GM12878 (cell line): ENCODE data around the gene WNT3A. TPM values are rescaled to one million over a fixed set of nuclear protein-coding genes. Genes with fewer than 3 reads are reported as not detected.

ENCODE experiments used
- ATAC-seq: fragments of 200-7000 bp; cut with Tn5 transposase; 3 replicates; pipeline ENCODE4 v1.9.1; 2020; ENCODE audit warnings: mild to moderate bottlenecking, moderate library complexity
- BruUV-seq: library from RNA; stranded (reverse); fragments of 400-500 nt; replicated peaks from 2 replicates; lab custom pipeline; 2021; lab: Mats Ljungman, UMichigan
- CTCF ChIA-PET: fragments of 300-600 bp; sonication (Branson Sonifier 250); formaldehyde crosslinking; extraction: SDS; loops from one replicate; lab custom pipeline; 2021; ENCODE audit warnings: inconsistent platforms; lab: Yijun Ruan, JAX
- POLR2A ChIA-PET: fragments of 350-600 bp; formaldehyde crosslinking; extraction: SDS; loops from one replicate; lab custom pipeline; 2021; ENCODE audit warnings: inconsistent platforms; lab: Charles Lee
- RAD21 ChIA-PET: fragments of 300-600 bp; sonication (Branson Sonifier 250); formaldehyde crosslinking; loops from one replicate; lab custom pipeline; 2023; ENCODE audit warnings: antibody characterized with exemption; ENCODE audit not compliant: unreplicated experiment; lab: Charles Lee
- SMC1A ChIA-PET: fragments of 300-600 bp; sonication (Branson Sonifier 250); formaldehyde crosslinking; loops from one replicate; lab custom pipeline; 2023; ENCODE audit not compliant: unreplicated experiment, uncharacterized antibody; lab: Charles Lee
- DNase-seq: peaks from one replicate; pipeline ENCODE4 v3.0.0-alpha.2; 2011; ENCODE audit warnings: low read depth, low spot score
- FAIRE-seq: peaks from 3 replicates; lab custom pipeline; 2011; peaks lifted over from hg19 to GRCh38; lab: Jason Lieb, UNC
- H2AFZ ChIP-seq: 2 replicates; pipeline ENCODE4 v1.6.0; 2011; ENCODE audit warnings: low read depth, low read length, control low read depth; ENCODE audit not compliant: control insufficient read depth
- H3K27ac ChIP-seq: 2 replicates; pipeline ENCODE4 v1.5.1; 2011; ENCODE audit warnings: control low read depth; ENCODE audit not compliant: control insufficient read depth, insufficient read depth
- H3K27me3 ChIP-seq, 2 experiments: replicated peaks in 1 of 2; 2 replicates each; pipeline versions ENCODE4 v1.6.0 to v1.6.1; 2011; ENCODE audit warnings: low read length in 1 of 2; ENCODE audit not compliant: control insufficient read depth in 2 of 2, insufficient read depth in 2 of 2
- H3K36me3 ChIP-seq, 2 experiments: 2 replicates each; pipeline ENCODE4 v1.5.1; 2011; ENCODE audit warnings: low read length in 1 of 2; ENCODE audit not compliant: control insufficient read depth in 2 of 2, insufficient read depth in 2 of 2
- H3K4me1 ChIP-seq: 2 replicates; pipeline ENCODE4 v1.6.1; 2011; ENCODE audit warnings: mild to moderate bottlenecking, low read length, moderate library complexity, mixed read lengths; ENCODE audit not compliant: control insufficient read depth, insufficient read depth
- H3K4me2 ChIP-seq: 2 replicates; pipeline ENCODE4 v1.6.0; 2011; ENCODE audit warnings: control low read depth; ENCODE audit not compliant: control insufficient read depth, insufficient read depth
- H3K4me3 ChIP-seq: fragments of 200-600 bp; sonication (generic); 2 replicates; pipeline ENCODE4 v1.5.1; 2016
- H3K79me2 ChIP-seq: 2 replicates; pipeline ENCODE4 v1.6.0; 2011; ENCODE audit warnings: low read length; ENCODE audit not compliant: control insufficient read depth, insufficient read depth
- H3K9ac ChIP-seq: 2 replicates; pipeline ENCODE4 v1.8.0; 2011; ENCODE audit warnings: low read length, control low read depth, mixed read lengths; ENCODE audit not compliant: control insufficient read depth, insufficient read depth
- H3K9me3 ChIP-seq: replicated peaks from 3 replicates; pipeline ENCODE4 v1.5.1; 2011; ENCODE audit warnings: mild to moderate bottlenecking, low read length; ENCODE audit not compliant: control insufficient read depth, insufficient read depth
- H4K20me1 ChIP-seq: 2 replicates; pipeline ENCODE4 v1.6.0; 2011; ENCODE audit not compliant: control insufficient read depth, insufficient read depth
- BCL11A ChIP-seq: IDR thresholded peaks from 2 replicates; pipeline ENCODE4 v1.6.1; 2011; ENCODE audit warnings: low read depth, low read length
- CHD2 ChIP-seq: IDR thresholded peaks from 2 replicates; pipeline ENCODE4 v1.6.1; 2011; ENCODE audit warnings: low read depth, low read length, improper control_type of control experiment, borderline replicate concordance
- EED ChIP-seq: sonication (generic); IDR thresholded peaks from 2 replicates; pipeline ENCODE4 v1.6.1; 2016; ENCODE audit warnings: antibody characterized with exemption, low read depth
- EZH2 ChIP-seq: IDR thresholded peaks from 2 replicates; pipeline ENCODE4 v1.6.1; 2012; ENCODE audit warnings: low read depth, mild to moderate bottlenecking, control low read depth, inconsistent platforms, low read length, borderline replicate concordance; ENCODE audit not compliant: control insufficient read depth
- HCFC1 ChIP-seq: fragments of 150-350 bp; IDR thresholded peaks from 2 replicates; pipeline ENCODE4 v1.6.1; 2014; ENCODE audit warnings: low read length
- HDAC2 ChIP-seq: fragments of 200-600 bp; sonication (generic); IDR thresholded peaks from 2 replicates; pipeline ENCODE4 v1.6.1; 2017
- IKZF2 ChIP-seq, 2 experiments: fragments of 450-650 bp; IDR thresholded peaks; 2 replicates each; pipeline ENCODE4 v1.6.1; 2017; ENCODE audit warnings: mild to moderate bottlenecking in 2 of 2, moderate library complexity in 2 of 2
- MYB ChIP-seq: fragments of 150-350 bp; IDR thresholded peaks from 2 replicates; pipeline ENCODE4 v1.6.1; 2014; ENCODE audit warnings: mild to moderate bottlenecking, low read depth, low read length, borderline replicate concordance
- NR2F1 ChIP-seq: fragments of 450-650 bp; conservative IDR thresholded peaks from 2 replicates; pipeline ENCODE4 v1.6.1; 2017; ENCODE audit warnings: mild to moderate bottlenecking
- PKNOX1 ChIP-seq: fragments of 450-650 bp; IDR thresholded peaks from 2 replicates; pipeline ENCODE4 v1.6.1; 2016; ENCODE audit warnings: mild to moderate bottlenecking
- RAD51 ChIP-seq: fragments of 450-650 bp; IDR thresholded peaks from 2 replicates; pipeline ENCODE4 v1.6.1; 2016; ENCODE audit warnings: moderate library complexity, mild to moderate bottlenecking, inconsistent platforms
- RB1 ChIP-seq: fragments of 450-650 bp; formaldehyde crosslinking; IDR thresholded peaks from 2 replicates; pipeline ENCODE4 v1.6.1; 2017; ENCODE audit warnings: mild to moderate bottlenecking, borderline replicate concordance
- SP1 ChIP-seq: IDR thresholded peaks from one replicate; pipeline ENCODE4 v1.6.1; 2011; ENCODE audit warnings: low read depth, low read length
- SREBF1 ChIP-seq: IDR thresholded peaks from 2 replicates; pipeline ENCODE4 v1.6.1; 2012; ENCODE audit warnings: mild to moderate bottlenecking, low read length
- TAF1 ChIP-seq: IDR thresholded peaks from 2 replicates; pipeline ENCODE4 v1.6.1; 2011; ENCODE audit warnings: mild to moderate bottlenecking, low read depth, low read length, borderline replicate concordance
- TCF12 ChIP-seq: IDR thresholded peaks from 2 replicates; pipeline ENCODE4 v1.6.1; 2011; ENCODE audit warnings: low read depth, mild to moderate bottlenecking, low read length
- USF1 ChIP-seq: IDR thresholded peaks from 2 replicates; pipeline ENCODE4 v1.6.1; 2011; ENCODE audit warnings: borderline replicate concordance, low read depth, mild to moderate bottlenecking, moderate library complexity, mixed read lengths, low read length; ENCODE audit not compliant: insufficient read depth; ENCODE audit errors: extremely low read length
- WRNIP1 ChIP-seq: IDR thresholded peaks from 2 replicates; pipeline ENCODE4 v1.6.1; 2011; ENCODE audit warnings: low read depth, low read length, improper control_type of control experiment, borderline replicate concordance
- ZNF592 ChIP-seq: fragments of 450-650 bp; IDR thresholded peaks from 2 replicates; pipeline ENCODE4 v1.6.1; 2017; ENCODE audit warnings: mild to moderate bottlenecking, moderate library complexity
- WGBS: methylation state at CpG from one replicate; pipeline ENCODE4 v1.1.6; 2016; ENCODE audit warnings: low lambda C conversion rate; ENCODE audit not compliant: insufficient replicate concordance, insufficient coverage; ENCODE audit errors: missing lambda C conversion rate; 5-methylcytosine and 5-hydroxymethylcytosine counted together
- in situ Hi-C: fragments of 300-500 bp; cut with MboI; formaldehyde crosslinking; loops from 9 replicates; pipeline ENCODE4 v1.14.3; 2018; ENCODE audit warnings: mixed read lengths
- intact Hi-C: fragments of 100-400 bp; cut with micrococcal nuclease; formaldehyde crosslinking; loops from one replicate; pipeline ENCODE4 v1.14.2; 2022; ENCODE audit not compliant: unreplicated experiment
- polyA plus RNA-seq, 11 experiments: library from polyadenylated mRNA; depleted of rRNA in 4 of 11; unstranded in 6 of 11; stranded (reverse) in 5 of 11; fragments of >200 nt; fragmentation: Nextera tagmentation in 4 of 11; fragmentation: Illumina TruSeq in 1 of 11; extraction: Ambion mirVana in 4 of 11; extraction: Trizol in 1 of 11; gene quantifications; 1 replicate in 1 of 11; 2 replicates in 10 of 11; pipeline versions ENCODE4 v1.2.1 to v1.2.3, GENCODE V29; 2011 to 2016; ENCODE audit warnings: inconsistent platforms in 2 of 11, missing spikeins in 2 of 11, low read depth in 1 of 11
- total RNA-seq, 4 experiments: library from RNA; depleted of rRNA in 3 of 4; stranded (reverse); fragments of >200 nt in 3 of 4; fragmentation: Illumina TruSeq in 1 of 4; extraction: Trizol in 1 of 4; gene quantifications; 2 replicates each; pipeline versions ENCODE4 v1.2.1 to v1.2.3, GENCODE V29; 2013 to 2021

WNT3A gene
- total and polyA plus RNA-seq, 10 of the 15 experiments (the other 5 are each of a cell fraction or from before 2014, with no cell fraction given), result 0.16 TPM; not detected in 9

GRCh38 chr1:228077565-228078330 is 71.0 kb downstream of the WNT3A start:
- Histone ChIP-seq H3K9me3 (no peaks in the 10 kb centered on the region), H3K79me2 (peaks cover 33% of the 10 kb centered on the region), H3K4me2 (no peak overlapping the region), H3K27ac (no peak overlapping the region), H3K4me3 (no peak overlapping the region), H3K4me1 (peaks cover 4% of the 10 kb centered on the region; the same call in 1 of the 2 replicates), H3K27me3 (no peaks in the 10 kb centered on the region), H3K36me3 (no peaks in the 10 kb centered on the region), H4K20me1 (peaks cover 3% of the 10 kb centered on the region; the same call in 1 of the 2 replicates), H2AFZ (no peak overlapping the region), H3K9ac (no peak overlapping the region)
- ChIA-PET RAD21 (no interaction called here), SMC1A (interaction anchor here (0.8 kb wide), 1 partner anchor 78 kb away, joined by 3 read pairs; no protein-coding TSS in a partner anchor), POLR2A (no interaction called here), CTCF (interaction anchor here (0.5 kb wide), 1 partner anchor 80 kb away, joined by 3 read pairs; no protein-coding TSS in a partner anchor)
- in situ Hi-C loops (no loop called here), intact Hi-C loops (loop anchor here (10.0 kb wide), 1 partner anchor 313 kb away; no protein-coding TSS in a partner anchor)
- no peak for DNase-seq
- FAIRE-seq, result no peak
- 46% methylated on average over 10 of the region's 10 CpGs for WGBS
- ATAC-seq, result no peak
- BruUV-seq, result no TSS peak
- TF ChIP-seq EZH2, result no peak
- TF ChIP-seq MYB, result no peak
- TF ChIP-seq TCF12, result no peak
- no peak for TF ChIP-seq TAF1
- no peak for TF ChIP-seq NR2F1
- TF ChIP-seq CHD2, result no peak
- TF ChIP-seq SP1, result no peak
- TF ChIP-seq HDAC2, result no peak
- TF ChIP-seq WRNIP1, result no peak
- TF ChIP-seq RAD51, result no peak
- no peak for TF ChIP-seq EED
- no peak for TF ChIP-seq ZNF592
- TF ChIP-seq SREBF1, result no peak
- no peak for TF ChIP-seq PKNOX1
- TF ChIP-seq HCFC1, result no peak
- TF ChIP-seq RB1, result no peak
- no peak for TF ChIP-seq IKZF2 (IDR thresholded peaks at IDR 0.05)
- no peak for TF ChIP-seq USF1
- no peak for TF ChIP-seq BCL11A
